Peyer's patch (tissue), 4 donors: ENCODE measurements around the gene NT5C1A.

Source experiments
- POLR2A ChIP-seq, 2 donors: fragments of 450-650 bp; IDR thresholded peaks; one replicate each; pipeline ENCODE4 v1.5.1; 2017; ENCODE audit warnings: antibody characterized with exemption in 2 of 2, mild to moderate bottlenecking in 2 of 2, moderate library complexity in 2 of 2
- TF ChIP-seq, protein P1 (sequence below), 6 experiments: fragments of 450-650 bp in 4 of 6; fragments of 200-600 bp in 2 of 6; sonication (generic) in 1 of 6; IDR thresholded peaks; one replicate each; pipeline ENCODE4 v1.5.1; 2017 to 2019; ENCODE audit warnings: antibody characterized with exemption in 6 of 6, mild to moderate bottlenecking in 3 of 6, moderate library complexity in 1 of 6

DNA sequence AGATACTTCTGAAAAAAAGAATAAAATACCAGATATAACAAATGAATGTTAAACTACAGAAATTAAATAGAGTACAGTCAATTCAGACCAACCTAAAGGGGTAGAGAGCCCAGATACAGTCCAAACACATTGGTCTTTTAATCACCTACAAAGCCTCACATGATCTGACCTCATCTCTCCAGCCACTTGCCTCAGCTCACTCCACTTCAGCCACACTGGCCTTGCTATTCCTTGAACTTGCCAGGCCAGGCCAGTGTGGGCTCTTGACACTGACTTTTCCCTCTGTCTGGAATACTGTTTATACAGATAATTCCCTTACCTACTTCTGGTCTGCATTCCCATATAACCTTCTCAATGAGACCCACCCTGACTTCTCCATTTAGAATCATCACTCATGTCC lies 49.8 kb upstream of the NT5C1A start:
- TF ChIP-seq, protein P1, sequence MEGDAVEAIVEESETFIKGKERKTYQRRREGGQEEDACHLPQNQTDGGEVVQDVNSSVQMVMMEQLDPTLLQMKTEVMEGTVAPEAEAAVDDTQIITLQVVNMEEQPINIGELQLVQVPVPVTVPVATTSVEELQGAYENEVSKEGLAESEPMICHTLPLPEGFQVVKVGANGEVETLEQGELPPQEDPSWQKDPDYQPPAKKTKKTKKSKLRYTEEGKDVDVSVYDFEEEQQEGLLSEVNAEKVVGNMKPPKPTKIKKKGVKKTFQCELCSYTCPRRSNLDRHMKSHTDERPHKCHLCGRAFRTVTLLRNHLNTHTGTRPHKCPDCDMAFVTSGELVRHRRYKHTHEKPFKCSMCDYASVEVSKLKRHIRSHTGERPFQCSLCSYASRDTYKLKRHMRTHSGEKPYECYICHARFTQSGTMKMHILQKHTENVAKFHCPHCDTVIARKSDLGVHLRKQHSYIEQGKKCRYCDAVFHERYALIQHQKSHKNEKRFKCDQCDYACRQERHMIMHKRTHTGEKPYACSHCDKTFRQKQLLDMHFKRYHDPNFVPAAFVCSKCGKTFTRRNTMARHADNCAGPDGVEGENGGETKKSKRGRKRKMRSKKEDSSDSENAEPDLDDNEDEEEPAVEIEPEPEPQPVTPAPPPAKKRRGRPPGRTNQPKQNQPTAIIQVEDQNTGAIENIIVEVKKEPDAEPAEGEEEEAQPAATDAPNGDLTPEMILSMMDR (IDR thresholded peaks at IDR 0.05): no peak
- TF ChIP-seq POLR2A (IDR thresholded peaks at IDR 0.05): no peak
